ENCODE results near the gene AGTPBP1. TPM values are rescaled to one million over a fixed set of nuclear protein-coding genes. Genes with fewer than 3 reads are reported as not detected.

Gene AGTPBP1, protein sequence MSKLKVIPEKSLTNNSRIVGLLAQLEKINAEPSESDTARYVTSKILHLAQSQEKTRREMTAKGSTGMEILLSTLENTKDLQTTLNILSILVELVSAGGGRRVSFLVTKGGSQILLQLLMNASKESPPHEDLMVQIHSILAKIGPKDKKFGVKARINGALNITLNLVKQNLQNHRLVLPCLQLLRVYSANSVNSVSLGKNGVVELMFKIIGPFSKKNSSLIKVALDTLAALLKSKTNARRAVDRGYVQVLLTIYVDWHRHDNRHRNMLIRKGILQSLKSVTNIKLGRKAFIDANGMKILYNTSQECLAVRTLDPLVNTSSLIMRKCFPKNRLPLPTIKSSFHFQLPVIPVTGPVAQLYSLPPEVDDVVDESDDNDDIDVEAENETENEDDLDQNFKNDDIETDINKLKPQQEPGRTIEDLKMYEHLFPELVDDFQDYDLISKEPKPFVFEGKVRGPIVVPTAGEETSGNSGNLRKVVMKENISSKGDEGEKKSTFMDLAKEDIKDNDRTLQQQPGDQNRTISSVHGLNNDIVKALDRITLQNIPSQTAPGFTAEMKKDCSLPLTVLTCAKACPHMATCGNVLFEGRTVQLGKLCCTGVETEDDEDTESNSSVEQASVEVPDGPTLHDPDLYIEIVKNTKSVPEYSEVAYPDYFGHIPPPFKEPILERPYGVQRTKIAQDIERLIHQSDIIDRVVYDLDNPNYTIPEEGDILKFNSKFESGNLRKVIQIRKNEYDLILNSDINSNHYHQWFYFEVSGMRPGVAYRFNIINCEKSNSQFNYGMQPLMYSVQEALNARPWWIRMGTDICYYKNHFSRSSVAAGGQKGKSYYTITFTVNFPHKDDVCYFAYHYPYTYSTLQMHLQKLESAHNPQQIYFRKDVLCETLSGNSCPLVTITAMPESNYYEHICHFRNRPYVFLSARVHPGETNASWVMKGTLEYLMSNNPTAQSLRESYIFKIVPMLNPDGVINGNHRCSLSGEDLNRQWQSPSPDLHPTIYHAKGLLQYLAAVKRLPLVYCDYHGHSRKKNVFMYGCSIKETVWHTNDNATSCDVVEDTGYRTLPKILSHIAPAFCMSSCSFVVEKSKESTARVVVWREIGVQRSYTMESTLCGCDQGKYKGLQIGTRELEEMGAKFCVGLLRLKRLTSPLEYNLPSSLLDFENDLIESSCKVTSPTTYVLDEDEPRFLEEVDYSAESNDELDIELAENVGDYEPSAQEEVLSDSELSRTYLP
- total RNA-seq (2021; fragmentation: NEBNext Ultra II Directional; extraction: Animal tissue kit (Norgen Biotek cat#: 25700)), result 56.8 and 65.2 TPM in 2 replicates
- polyA plus RNA-seq (2011; rRNA removed), result 10.0 and 13.4 TPM in 2 replicates
- polyA plus RNA-seq (2011; cell fraction: cytosol; rRNA removed), result 21.5 TPM
- 7.0 TPM for polyA plus RNA-seq (2011; cell fraction: nucleus; rRNA removed)
- polyA plus RNA-seq (2012, experiment 1 of 2), result 18.9 to 31.0 TPM (median 23.8 TPM) in 4 replicates
- polyA plus RNA-seq (2012, experiment 2 of 2), result 1.2 TPM
- 23.4 TPM for polyA plus RNA-seq (2013, experiment 1 of 2)
- polyA plus RNA-seq (2013, experiment 2 of 2), result 23.1 TPM
- polyA minus RNA-seq (2011; rRNA and poly(A)+ RNA removed), result 34.2 and 52.0 TPM in 2 replicates
- polyA minus RNA-seq (2011; cell fraction: cytosol; rRNA and poly(A)+ RNA removed), result 20.0 TPM
- 41.8 TPM for polyA minus RNA-seq (2011; cell fraction: nucleus; rRNA and poly(A)+ RNA removed)
- long read RNA-seq, experiment 1, full-length matches to known transcripts, result 3 of 27 reads
- long read RNA-seq, experiment 1, partial matches to known transcripts, result 18 of 27 reads
- long read RNA-seq, experiment 1, other reads (novel, unspliced or antisense), result 6 of 27 reads
- long read RNA-seq, experiment 2, partial matches to known transcripts, result 24 of 25 reads
- long read RNA-seq, experiment 2, other reads (novel, unspliced or antisense), result 1 of 25 reads

DNA sequence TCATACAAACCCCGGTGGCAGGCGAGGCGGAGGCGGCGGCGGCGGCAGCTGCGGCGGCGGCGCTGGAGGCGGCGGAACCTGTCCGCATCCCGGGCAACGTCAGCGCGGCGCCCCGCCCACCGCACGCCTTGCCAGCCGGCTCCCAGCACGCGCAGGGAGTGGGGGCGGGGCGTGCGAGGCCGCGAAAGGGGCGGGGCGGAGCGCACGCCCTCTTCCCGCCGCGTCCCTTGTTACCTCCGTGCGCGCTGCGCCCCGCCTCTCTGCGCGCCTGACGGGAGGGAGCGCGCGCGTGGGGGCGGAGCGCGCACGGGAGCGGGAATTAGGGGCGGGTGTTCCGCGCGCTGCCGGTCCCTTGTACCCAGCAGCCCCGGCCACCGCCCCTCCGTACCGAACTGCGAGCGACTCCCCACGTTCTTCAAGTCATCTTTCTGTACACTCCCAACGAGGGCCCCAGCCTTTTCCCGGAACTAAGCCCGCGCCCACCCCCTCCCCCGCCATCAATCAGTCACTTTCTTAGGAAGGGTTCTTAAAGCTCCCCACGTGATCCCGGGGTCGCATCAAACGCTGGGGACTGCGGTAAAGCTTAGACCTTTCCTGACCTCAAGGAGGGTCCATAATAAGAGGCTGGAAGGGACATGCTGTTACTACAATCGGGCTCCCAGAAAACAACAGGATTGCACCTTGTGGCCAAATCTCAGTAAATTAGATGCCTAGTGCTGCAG, at the start of gene AGTPBP1:
AGTPBP1 (minus strand) TSS at position 80 of the 722 bp plus-strand sequence. CDS start 29,421 bp downstream, outside the sequence.
- Histone ChIP-seq H4K8ac (ENCODE audit: extremely low read depth, insufficient read depth, low read length) (peak within 1 kb of the TSS; percentile 92), H3K79me1 (ENCODE audit: low read depth, low read length) (peaks cover 3% of the 10 kb centered on the region; the same call in 1 of the 2 replicates), H3K4me1 (replicated peaks in 1 of 4; ENCODE audit: control insufficient read depth in 3 of 4, insufficient read depth in 4 of 4, low read length in 3 of 4) (peaks cover 0 to 14% (median 6%) of the 10 kb centered on the region in 4 experiments), H3K23ac (ENCODE audit: insufficient read length) (no peak within 1 kb of the TSS), H3K27me3 (replicated peaks in 1 of 4; ENCODE audit: control insufficient read depth in 3 of 4, extremely low read depth in 1 of 4, insufficient read depth in 3 of 4, low read length in 3 of 4) (no peaks in the 10 kb centered on the region), H2BK12ac (ENCODE audit: low read depth, low read length) (no peak within 1 kb of the TSS), H2AK5ac (ENCODE audit: low read depth, low read length) (no peak within 1 kb of the TSS), H4K5ac (ENCODE audit: insufficient read length, low read depth, low read length) (peak within 1 kb of the TSS; percentile 82), H2BK5ac (ENCODE audit: low read depth, low read length) (peak within 1 kb of the TSS; percentile 69; the same call in 1 of the 2 replicates), H3K4me2 (ENCODE audit: insufficient read depth in 1 of 2, low read depth in 2 of 2, low read length in 2 of 2) (peak within 1 kb of the TSS; percentile 76 to 78), H4K91ac (replicated peaks; ENCODE audit: insufficient read length, low read length) (peak within 1 kb of the TSS; percentile 58), H3K36me3 (ENCODE audit: control insufficient read depth in 2 of 4, insufficient read depth in 4 of 4, low read length in 3 of 4) (no peaks in the 10 kb centered on the region), H3K27ac (ENCODE audit: low read depth, low read length) (peak within 1 kb of the TSS; percentile 84), H2BK15ac (ENCODE audit: low read length) (0 out of 2 replicates have a peak within 1 kb of the TSS, but pooled peaks have one; percentile 31), H2BK120ac (replicated peaks; ENCODE audit: low read depth, low read length) (no peak within 1 kb of the TSS), H2BK20ac (ENCODE audit: low read length) (no peak within 1 kb of the TSS), H3K9me3 (ENCODE audit: insufficient read depth in 2 of 2, low read depth in 1 of 2, low read length in 1 of 2) (no peaks in the 10 kb centered on the region), H2AFZ (ENCODE audit: low read length) (peak within 1 kb of the TSS; percentile 82; the same call in 1 of the 2 replicates), H3K4ac (replicated peaks; ENCODE audit: insufficient read length, low read depth, low read length) (no peak within 1 kb of the TSS), H3K18ac (ENCODE audit: extremely low read depth, low read length) (peak within 1 kb of the TSS; percentile 39; the same call in 1 of the 2 replicates), H4K20me1 (replicated peaks in 1 of 2; ENCODE audit: control insufficient read depth in 1 of 2, insufficient read depth in 2 of 2, low read length in 2 of 2) (peaks cover 1 to 7% of the 10 kb centered on the region in 2 experiments), H3K14ac (ENCODE audit: insufficient read length) (no peak within 1 kb of the TSS), H3K56ac (replicated peaks; ENCODE audit: insufficient read length, low read depth, low read length) (peak within 1 kb of the TSS; percentile 17), H3K4me3 (ENCODE audit: extremely low read depth in 1 of 4, insufficient read depth in 2 of 4, low read depth in 3 of 4, low read length in 4 of 4) (peak within 1 kb of the TSS; percentile 65 to 90 (median 72)), H3K79me2 (ENCODE audit: control insufficient read depth in 1 of 2, insufficient read depth in 2 of 2, low read length in 2 of 2) (peaks cover 5 to 40% of the 10 kb centered on the region in 2 experiments), H3K23me2 (ENCODE audit: low read depth, low read length) (peaks cover 5% of the 10 kb centered on the region; the same call in 1 of the 2 replicates), H3K9ac (replicated peaks in 1 of 4; ENCODE audit: extremely low read depth in 1 of 4, low read depth in 3 of 4, low read length in 3 of 4) (peak within 1 kb of the TSS; percentile 79 to 96 (median 83))
- FAIRE-seq (no peak), DNase-seq (ENCODE audit: low read depth in 1 of 2, low spot score in 2 of 2) (peak; percentile 82 to 96)
- CTCF ChIA-PET (ENCODE audit: partially characterized antibody), result no interaction called here
- WGBS, 2 experiments (ENCODE audit: extremely low coverage in 1 of 2, insufficient coverage in 1 of 2, insufficient read length in 1 of 2, insufficient replicate concordance in 2 of 2, low coverage in 1 of 2, low lambda C conversion rate in 2 of 2, missing lambda C conversion rate in 1 of 2), result 2% methylated on average over 33 of the region's 77 CpGs; no CpG with 5 or more reads in 1 of the 2 experiments
- POLR2A ChIA-PET (ENCODE audit: partially characterized antibody), result interaction anchor here (0.6 to 2.2 kb wide), 5 partner anchors 19 to 351 kb away, joined by 3 to 9 read pairs (median 3); partner anchors contain the start of gene NAA35
- TF ChIP-seq BCL11A (IDR thresholded peaks at IDR 0.05; ENCODE audit: low read depth in 2 of 2, low read length in 2 of 2) (no peak), RXRA (IDR thresholded peaks at IDR 0.05; ENCODE audit: insufficient read depth, low read depth, low read length) (no peak), CBX5 (IDR thresholded peaks at IDR 0.05; ENCODE audit: low read depth, low read length) (no peak)

Measured in H1 (cell line).